GM12872 (cell line): ENCODE measurements around the gene ACSS1.

ENCODE experiments used
- TF ChIP-seq, protein P1 (sequence below): IDR thresholded peaks from 3 replicates; pipeline ENCODE4 v1.5.1; 2011; ENCODE audit warnings: low read depth, mild to moderate bottlenecking, low read length, moderate library complexity; ENCODE audit not compliant: insufficient read depth

Gene ACSS1

DNA sequence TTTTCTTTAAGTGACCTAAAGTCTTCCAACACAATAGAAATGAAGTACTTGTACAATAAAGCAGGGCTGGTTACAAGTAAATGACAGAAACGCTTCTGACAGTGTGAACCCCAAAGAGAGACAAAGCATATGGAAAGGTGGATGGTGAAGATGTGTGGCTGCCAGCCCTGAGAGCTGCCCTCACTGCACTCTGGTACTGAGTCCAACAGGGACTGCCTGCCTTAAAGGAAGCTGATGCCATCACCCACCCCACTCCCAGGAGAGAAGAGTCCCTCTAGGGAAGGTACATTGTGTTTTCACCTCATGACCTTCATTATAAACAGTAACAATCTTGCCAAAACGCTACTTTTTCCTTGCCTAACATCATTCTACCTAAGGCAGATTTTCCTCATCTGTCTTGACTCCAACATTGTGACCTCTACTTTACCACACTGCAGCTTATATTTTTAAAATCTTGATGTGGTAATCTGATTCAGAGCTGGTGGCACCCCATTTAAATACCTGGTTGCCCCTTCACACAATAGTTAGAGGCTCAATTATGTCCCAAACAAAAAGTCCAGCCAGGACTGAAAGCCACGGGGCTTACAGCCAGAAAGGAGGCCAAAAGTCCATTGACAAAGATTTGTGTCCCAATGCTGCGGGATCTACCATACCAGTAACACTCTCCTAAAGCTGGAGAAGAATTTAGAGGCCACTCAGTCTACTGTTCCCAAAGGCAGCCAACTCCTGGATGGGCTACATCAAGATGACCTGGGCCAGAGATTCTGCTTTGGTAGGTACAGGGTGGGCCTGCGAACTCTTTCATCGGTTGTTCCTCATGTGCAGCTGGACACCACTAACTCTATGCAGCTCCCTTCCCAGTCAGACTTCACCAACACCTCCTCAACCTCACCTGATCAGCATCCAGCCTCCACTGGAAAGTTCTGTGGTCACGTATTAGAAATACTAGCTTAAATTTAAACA, 69.8 kb downstream of the ACSS1 start:
- TF ChIP-seq, protein P1, sequence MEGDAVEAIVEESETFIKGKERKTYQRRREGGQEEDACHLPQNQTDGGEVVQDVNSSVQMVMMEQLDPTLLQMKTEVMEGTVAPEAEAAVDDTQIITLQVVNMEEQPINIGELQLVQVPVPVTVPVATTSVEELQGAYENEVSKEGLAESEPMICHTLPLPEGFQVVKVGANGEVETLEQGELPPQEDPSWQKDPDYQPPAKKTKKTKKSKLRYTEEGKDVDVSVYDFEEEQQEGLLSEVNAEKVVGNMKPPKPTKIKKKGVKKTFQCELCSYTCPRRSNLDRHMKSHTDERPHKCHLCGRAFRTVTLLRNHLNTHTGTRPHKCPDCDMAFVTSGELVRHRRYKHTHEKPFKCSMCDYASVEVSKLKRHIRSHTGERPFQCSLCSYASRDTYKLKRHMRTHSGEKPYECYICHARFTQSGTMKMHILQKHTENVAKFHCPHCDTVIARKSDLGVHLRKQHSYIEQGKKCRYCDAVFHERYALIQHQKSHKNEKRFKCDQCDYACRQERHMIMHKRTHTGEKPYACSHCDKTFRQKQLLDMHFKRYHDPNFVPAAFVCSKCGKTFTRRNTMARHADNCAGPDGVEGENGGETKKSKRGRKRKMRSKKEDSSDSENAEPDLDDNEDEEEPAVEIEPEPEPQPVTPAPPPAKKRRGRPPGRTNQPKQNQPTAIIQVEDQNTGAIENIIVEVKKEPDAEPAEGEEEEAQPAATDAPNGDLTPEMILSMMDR: no peak

DNA sequence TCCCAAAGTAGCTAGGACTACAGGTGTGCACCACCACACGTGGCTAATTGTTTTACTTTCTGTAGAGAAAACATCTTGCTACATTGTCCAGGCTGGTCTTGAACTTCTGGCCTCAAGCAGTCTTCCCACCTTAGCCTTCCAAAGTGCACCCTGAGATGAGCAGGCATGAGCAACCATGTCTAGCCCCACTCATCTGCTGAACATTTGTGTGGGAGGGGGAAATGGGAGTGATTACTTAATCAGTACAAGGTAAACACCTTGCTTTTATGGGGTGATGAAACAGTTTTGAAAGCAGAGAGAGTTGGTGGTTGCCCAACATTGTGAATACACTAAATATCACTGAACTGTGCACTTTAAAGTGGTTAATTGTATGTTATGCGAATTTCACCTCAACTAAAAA, 70.7 kb downstream of the ACSS1 start:
- TF ChIP-seq, protein P1: no peak

DNA sequence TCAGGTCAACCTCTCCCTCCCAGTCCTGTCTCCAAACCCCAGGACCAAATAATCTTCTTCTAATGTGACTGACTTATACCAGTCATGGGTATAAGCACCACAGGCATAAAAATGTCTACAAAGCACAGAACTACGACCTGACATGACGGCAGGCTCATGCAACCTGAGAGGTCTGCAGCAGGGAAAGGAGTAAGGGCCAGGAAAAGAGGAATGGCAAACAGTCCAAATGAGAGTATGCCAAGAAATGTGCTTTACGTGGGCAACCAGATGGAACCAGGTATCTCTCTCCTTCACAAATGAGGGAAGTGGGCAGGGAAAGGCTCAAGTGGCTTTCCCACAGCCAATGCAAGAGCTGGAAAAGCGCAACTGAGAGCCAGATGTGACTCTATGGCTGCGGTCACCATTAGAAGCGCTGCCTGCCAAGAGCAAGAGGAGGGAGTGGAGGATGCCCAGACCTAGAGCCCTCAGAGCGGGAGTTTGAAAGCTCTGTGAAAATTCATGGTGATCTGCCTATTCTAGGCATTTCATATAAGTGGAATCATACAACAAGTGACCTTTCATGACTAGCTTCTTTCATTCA, 71.4 kb downstream of the ACSS1 start:
- TF ChIP-seq, protein P1: no peak

DNA sequence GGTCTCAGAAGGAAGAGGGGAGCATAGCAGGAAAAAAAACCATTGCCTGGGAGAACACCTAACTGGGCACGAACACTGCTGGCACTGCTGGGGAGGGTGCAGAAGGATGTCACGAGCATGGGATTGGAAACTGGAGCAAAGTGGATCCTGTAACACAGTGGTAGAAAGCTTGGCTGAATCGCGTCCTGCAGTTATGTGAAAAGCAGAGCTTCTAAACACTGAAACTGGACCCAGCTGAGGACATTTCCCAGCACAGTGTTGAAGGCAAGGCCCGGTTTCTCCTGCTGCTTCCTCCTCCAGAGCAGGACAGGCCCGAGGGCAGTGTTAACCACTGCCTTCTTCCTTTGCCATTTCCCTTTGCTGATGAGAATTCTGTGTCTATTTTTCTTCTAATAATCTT, 72.1 kb downstream of the ACSS1 start:
- TF ChIP-seq, protein P1: no peak

DNA sequence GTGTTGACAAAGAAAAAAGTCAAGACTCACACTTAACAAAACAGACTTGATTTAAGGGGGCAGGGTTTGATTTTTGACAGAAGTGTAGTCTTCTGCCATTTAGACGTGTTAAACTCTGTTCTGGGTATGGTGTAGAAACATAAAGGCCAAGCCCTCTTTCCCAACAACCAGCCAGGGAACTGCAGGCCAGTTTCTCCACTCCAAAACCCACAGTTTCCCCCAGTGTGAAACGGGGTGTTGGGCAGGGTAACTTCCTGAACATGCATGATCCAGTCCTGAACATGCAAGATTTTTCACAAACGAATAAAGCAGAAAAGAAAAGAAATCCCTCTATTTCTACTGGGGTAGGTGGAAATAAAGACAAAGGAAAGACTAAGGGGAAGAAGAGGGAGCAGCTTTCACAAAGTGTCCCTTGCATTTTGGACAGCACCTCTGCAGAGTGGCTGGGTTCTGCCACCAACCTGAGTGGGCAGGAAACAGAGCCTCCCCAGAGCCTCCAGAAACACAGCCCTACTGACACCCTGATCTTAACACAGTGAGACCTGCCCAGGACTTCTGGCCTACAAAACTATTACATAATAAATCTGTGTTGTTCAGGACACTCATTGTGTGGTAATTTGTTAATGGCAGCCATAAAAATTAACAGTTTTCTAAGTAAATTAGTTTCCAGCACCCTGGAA, 72.8 kb downstream of the ACSS1 start:
- TF ChIP-seq, protein P1: no peak

DNA sequence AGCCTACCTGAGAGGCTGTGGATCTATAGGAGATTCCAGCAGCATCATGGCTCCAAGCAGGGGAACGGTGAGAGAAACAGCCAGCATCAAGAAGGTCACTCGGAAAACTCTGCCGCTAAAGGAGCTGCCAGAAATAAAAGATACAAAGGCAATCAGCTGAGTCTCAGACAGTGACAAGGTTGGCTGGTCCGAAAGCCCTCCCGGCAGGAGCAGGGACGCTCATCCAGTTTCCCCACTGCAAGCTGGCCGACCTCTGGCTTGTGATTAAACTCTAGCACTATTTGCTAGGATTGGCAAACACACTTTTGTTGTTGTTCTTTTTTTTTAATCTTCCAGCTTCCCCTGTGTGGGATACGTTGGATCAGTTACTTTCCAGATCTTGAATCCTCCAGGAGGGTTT, 74.0 kb downstream of the ACSS1 start:
- TF ChIP-seq, protein P1: no peak

DNA sequence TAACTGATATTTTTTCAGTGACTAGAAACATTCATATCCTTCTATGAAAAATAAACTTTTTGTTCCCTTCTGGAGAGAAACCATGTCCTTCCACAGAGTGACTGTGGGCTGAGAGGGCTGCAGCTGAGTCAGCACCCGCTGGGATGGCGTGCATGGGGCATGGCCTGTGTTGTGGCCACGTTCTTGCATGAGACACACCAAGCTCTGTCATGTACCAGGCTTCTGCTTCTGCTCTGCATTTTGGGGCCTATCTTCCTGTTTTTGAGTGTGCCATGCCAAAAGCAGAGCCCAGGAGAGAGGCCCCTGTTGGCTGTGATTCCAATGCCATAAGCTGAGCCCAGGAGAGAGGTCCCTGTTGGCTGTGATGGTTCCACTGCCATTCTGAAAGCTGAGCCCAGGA, 76.1 kb downstream of the ACSS1 start:
- TF ChIP-seq, protein P1: no peak
